Loucy (cell line): ENCODE data around the gene HOXB4.

Source experiments
- CTCF ChIP-seq: fragments of 200-600 bp; sonication (generic); conservative IDR thresholded peaks from 2 replicates; pipeline ENCODE4 v1.5.1; 2014; ENCODE audit warnings: mild to moderate bottlenecking, antibody characterized with exemption, low read length
- EZH2phosphoT487 ChIP-seq: fragments of 200-600 bp; IDR thresholded peaks from 2 replicates; pipeline ENCODE4 v1.6.1; 2018; ENCODE audit warnings: antibody characterized with exemption, mild to moderate bottlenecking, moderate library complexity, borderline replicate concordance

- TF ChIP-seq CTCF (no peak), EZH2phosphoT487 (no peak)
These were observed 19.9 kb downstream of the HOXB4 start for GRCh38 chr17:48558057-48558830.
